GM18502 (cell line): Measurements from ENCODE around the gene ZDHHC21.
"Not testable (repeated sequence)": the region's sequence is repeated elsewhere in the genome, so short reads cannot be mapped to it uniquely, and the experiment has no call there.

Experiments used
- ATAC-seq: cut with Tn5 transposase; IDR thresholded peaks from one replicate; pipeline ENCODE4 v1.9.1; 2021; ENCODE audit warnings: mild to moderate bottlenecking; ENCODE audit not compliant: unreplicated experiment, poor library complexity

ZDHHC21 gene

GRCh38 chr9:14687042-14687719 is 6.1 kb downstream of the ZDHHC21 start:
- ATAC-seq, result no peak

GRCh38 chr9:14686168-14686567 is 7.1 kb downstream of the ZDHHC21 start:
- ATAC-seq, result no peak

- ATAC-seq, result not testable (repeated sequence)
Observed at GRCh38 chr9:14682616-14683015, 10.6 kb downstream of the ZDHHC21 start.

GRCh38 chr9:14678776-14679175 is 14.5 kb downstream of the ZDHHC21 start:
- ATAC-seq, result no peak

GRCh38 chr9:14677872-14678271 is 15.4 kb downstream of the ZDHHC21 start:
- no peak for ATAC-seq

GRCh38 chr9:14677396-14677795 is 15.8 kb downstream of the ZDHHC21 start:
- ATAC-seq, result no peak

GRCh38 chr9:14674630-14675029 is 18.6 kb downstream of the ZDHHC21 start:
- ATAC-seq, result no peak

- no peak for ATAC-seq
Observed at GRCh38 chr9:14671377-14671776, 21.9 kb downstream of the ZDHHC21 start.

GRCh38 chr9:14670718-14671117 is 22.5 kb downstream of the ZDHHC21 start:
- peak; percentile 47 for ATAC-seq

GRCh38 chr9:14664022-14664421 is 29.2 kb downstream of the ZDHHC21 start:
- not testable (repeated sequence) for ATAC-seq

- no peak for ATAC-seq
Observed at GRCh38 chr9:14662060-14662453, 31.2 kb downstream of the ZDHHC21 start.

- ATAC-seq, result no peak
Observed at GRCh38 chr9:14661421-14662059, 31.7 kb downstream of the ZDHHC21 start.

GRCh38 chr9:14660721-14661120 is 32.5 kb downstream of the ZDHHC21 start:
- ATAC-seq, result no peak

GRCh38 chr9:14654932-14655331 is 38.3 kb downstream of the ZDHHC21 start:
- no peak for ATAC-seq

GRCh38 chr9:14653511-14653910 is 39.7 kb downstream of the ZDHHC21 start:
- no peak for ATAC-seq

GRCh38 chr9:14652729-14653377 is 40.4 kb downstream of the ZDHHC21 start:
- no peak for ATAC-seq

- no peak for ATAC-seq
Observed at GRCh38 chr9:14650596-14650995, 42.6 kb downstream of the ZDHHC21 start.

- no peak for ATAC-seq
Observed at GRCh38 chr9:14645648-14646047, 47.6 kb downstream of the ZDHHC21 start.

- no peak for ATAC-seq
Observed at GRCh38 chr9:14640967-14641366, 52.3 kb downstream of the ZDHHC21 start.

GRCh38 chr9:14640294-14640693 is 52.9 kb downstream of the ZDHHC21 start:
- ATAC-seq, result no peak

GRCh38 chr9:14633906-14634565 is 59.2 kb downstream of the ZDHHC21 start:
- ATAC-seq, result no peak
